ENCODE results near the gene AMIGO3. TPM values are rescaled to one million over a fixed set of nuclear protein-coding genes. Genes with fewer than 3 reads are reported as not detected.

The AMIGO3 gene
- total RNA-seq: not detected in 2 replicates

GRCh38 chr3:49719214-49719884 lies at the start of gene AMIGO3:
TSS of gene AMIGO3 (minus strand) at chr3:49719684. CDS start at chr3:49719465, 219 bp downstream.

GRCh38 chr3:49723628-49724551 lies 4.4 kb upstream of the AMIGO3 start, which contains the start of gene GMPPB:
TSS of gene GMPPB (minus strand) at chr3:49723951. CDS start at chr3:49723726, 225 bp downstream.

GRCh38 chr3:49689046-49689907 lies 30.2 kb downstream of the AMIGO3 start, which contains the start of the genes MST1 and RNF123:
TSS of gene MST1 (minus strand) at chr3:49689474. CDS start at chr3:49688691, 783 bp downstream.
TSS of gene RNF123 (plus strand) at chr3:49689557. CDS start at chr3:49691166, 1,609 bp downstream.

GRCh38 chr3:49673715-49674496 lies 45.6 kb downstream of the AMIGO3 start, which contains the start of gene APEH:
TSS of gene APEH (plus strand) at chr3:49674351. CDS start at chr3:49674402, 51 bp downstream.

Other genes starting within 250 kb of the AMIGO3 start
- gene DAG1, start 249.4 kb downstream of the AMIGO3 start, total RNA-seq: 32.8 and 71.6 TPM in 2 replicates
- gene BSN, start 165.2 kb downstream of the AMIGO3 start, total RNA-seq: under 0.01 and 0.07 TPM in 2 replicates
- gene APEH, start 45.3 kb downstream of the AMIGO3 start, total RNA-seq: 132 and 165 TPM in 2 replicates
- 5.0 and 5.5 TPM in 2 replicates for gene MST1, start 30.2 kb downstream of the AMIGO3 start, total RNA-seq
- gene RNF123, start 30.1 kb downstream of the AMIGO3 start, total RNA-seq: 22.9 and 32.0 TPM in 2 replicates
- gene GMPPB, start 4.3 kb upstream of the AMIGO3 start, total RNA-seq: 22.2 and 49.9 TPM in 2 replicates
- gene IP6K1, start 66.9 kb upstream of the AMIGO3 start, total RNA-seq: 27.3 and 45.8 TPM in 2 replicates
- not detected in 2 replicates for gene CDHR4, start 80.2 kb upstream of the AMIGO3 start, total RNA-seq
- 8.8 and 15.7 TPM in 2 replicates for gene INKA1, start 83.6 kb upstream of the AMIGO3 start, total RNA-seq
- gene UBA7, start 94.3 kb upstream of the AMIGO3 start, total RNA-seq: 0.34 and 15.9 TPM in 2 replicates
- gene TRAIP, start 136.9 kb upstream of the AMIGO3 start, total RNA-seq: 0.68 and 1.1 TPM in 2 replicates
- not detected in 2 replicates for gene CAMKV, start 150.2 kb upstream of the AMIGO3 start, total RNA-seq
- gene MST1R, start 184.2 kb upstream of the AMIGO3 start, total RNA-seq: 21.9 and 24.4 TPM in 2 replicates
- 17.1 TPM in 2 replicates for gene MON1A, start 210.1 kb upstream of the AMIGO3 start, total RNA-seq
- gene RBM6, start 220.5 kb upstream of the AMIGO3 start, total RNA-seq: 40.7 and 55.4 TPM in 2 replicates

All from nasal cavity respiratory epithelium epithelial cell of viscerocranial mucosa (primary cell).